OCI-LY1 (cell line): ENCODE measurements around the gene PUSL1.

Experiments
- H2AFZ ChIP-seq: fragments of 200-600 bp; sonication (generic), shearing (Covaris generic); 2 replicates; pipeline ENCODE4 v1.6.0; 2014; ENCODE audit warnings: antibody characterized with exemption, mild to moderate bottlenecking, low read length
- H3F3A ChIP-seq: fragments of 200-600 bp; sonication (generic), shearing (Covaris generic); 2 replicates; pipeline ENCODE4 v1.6.0; 2014; ENCODE audit warnings: mild to moderate bottlenecking, antibody characterized with exemption, low read length, moderate library complexity; ENCODE audit not compliant: insufficient read depth
- H3K27ac ChIP-seq: fragments of 200-600 bp; sonication (generic); 2 replicates; pipeline ENCODE4 v1.5.1; 2014; ENCODE audit warnings: low read length, mixed run types, mild to moderate bottlenecking, low read depth; ENCODE audit not compliant: poor library complexity, severe bottlenecking
- H3K27me3 ChIP-seq: fragments of 200-600 bp; sonication (generic); 2 replicates; pipeline ENCODE4 v1.6.0; 2014; ENCODE audit warnings: antibody characterized with exemption, mild to moderate bottlenecking, low read length, moderate library complexity; ENCODE audit not compliant: insufficient read depth
- H3K36me3 ChIP-seq: fragments of 200-600 bp; sonication (generic); 2 replicates; pipeline ENCODE4 v1.6.1; 2014; ENCODE audit warnings: mild to moderate bottlenecking, antibody characterized with exemption, low read length, moderate library complexity, mixed read lengths; ENCODE audit not compliant: insufficient read depth
- H3K4me1 ChIP-seq: fragments of 200-600 bp; sonication (generic); 2 replicates; pipeline ENCODE4 v1.5.1; 2014; ENCODE audit warnings: mild to moderate bottlenecking, low read length, moderate library complexity; ENCODE audit not compliant: insufficient read depth, severe bottlenecking
- H3K4me2 ChIP-seq: fragments of 200-600 bp; sonication (generic), shearing (Covaris generic); 2 replicates; pipeline ENCODE4 v1.6.1; 2014; ENCODE audit warnings: low read length
- H3K4me3 ChIP-seq: fragments of 200-600 bp; sonication (generic); 2 replicates; pipeline ENCODE4 v1.5.1; 2014; ENCODE audit warnings: low read length, low read depth, mild to moderate bottlenecking, mixed read lengths; ENCODE audit not compliant: poor library complexity, severe bottlenecking
- H3K79me2 ChIP-seq: fragments of 200-600 bp; shearing (Covaris generic); 2 replicates; pipeline ENCODE4 v1.6.1; 2016; ENCODE audit warnings: mixed run types, low read length, mixed read lengths; ENCODE audit not compliant: insufficient read depth
- H3K9ac ChIP-seq: fragments of 200-600 bp; sonication (generic), shearing (Covaris generic); 2 replicates; pipeline ENCODE4 v1.6.1; 2014; ENCODE audit warnings: mild to moderate bottlenecking, low read length, mixed read lengths
- H3K9me2 ChIP-seq: fragments of 200-600 bp; sonication (generic), shearing (Covaris generic); 2 replicates; pipeline ENCODE4 v1.6.1; 2014; ENCODE audit warnings: low read depth, mild to moderate bottlenecking, low read length, mixed read lengths
- H3K9me3 ChIP-seq: fragments of 200-600 bp; shearing (Covaris generic); 2 replicates; pipeline ENCODE4 v1.6.1; 2014; ENCODE audit warnings: low read length, mixed read lengths
- H4K20me1 ChIP-seq: fragments of 200-600 bp; sonication (generic), shearing (Covaris generic); 2 replicates; pipeline ENCODE4 v1.6.0; 2016; ENCODE audit warnings: mild to moderate bottlenecking, low read length; ENCODE audit not compliant: insufficient read depth
- EZH2 ChIP-seq: fragments of 200-600 bp; sonication (generic), shearing (Covaris generic); IDR thresholded peaks from 2 replicates; pipeline ENCODE4 v1.8.0; 2017; ENCODE audit warnings: borderline replicate concordance, mixed run types, mild to moderate bottlenecking, antibody characterized with exemption, low read length, moderate library complexity, mixed read lengths
- TF ChIP-seq, protein P1 (sequence below): fragments of 200-600 bp; sonication (generic), shearing (Covaris generic); IDR thresholded peaks from 2 replicates; pipeline ENCODE4 v1.5.1; 2017; ENCODE audit warnings: mild to moderate bottlenecking, antibody characterized with exemption, low read length, moderate library complexity, mixed read lengths

PUSL1 gene

GRCh38 chr1:1348420-1349255 is 40.2 kb downstream of the PUSL1 start:
- Histone ChIP-seq H3K4me3 (peak overlapping the region; percentile 68), H2AFZ (no peak overlapping the region), H3K36me3 (no peaks in the 10 kb centered on the region), H3K9me3 (no peaks in the 10 kb centered on the region), H3K9me2 (no peaks in the 10 kb centered on the region), H3K27me3 (peaks cover 6% of the 10 kb centered on the region; the same call in 1 of the 2 replicates), H3K79me2 (no peaks in the 10 kb centered on the region), H4K20me1 (peaks cover 2% of the 10 kb centered on the region; the same call in 1 of the 2 replicates), H3F3A (no peaks in the 10 kb centered on the region; the same call in 1 of the 2 replicates), H3K4me1 (peaks cover 14% of the 10 kb centered on the region), H3K9ac (peak overlapping the region; percentile 61; the same call in 1 of the 2 replicates), H3K4me2 (peak overlapping the region; percentile 82), H3K27ac (no peak overlapping the region)
- TF ChIP-seq, protein P1, sequence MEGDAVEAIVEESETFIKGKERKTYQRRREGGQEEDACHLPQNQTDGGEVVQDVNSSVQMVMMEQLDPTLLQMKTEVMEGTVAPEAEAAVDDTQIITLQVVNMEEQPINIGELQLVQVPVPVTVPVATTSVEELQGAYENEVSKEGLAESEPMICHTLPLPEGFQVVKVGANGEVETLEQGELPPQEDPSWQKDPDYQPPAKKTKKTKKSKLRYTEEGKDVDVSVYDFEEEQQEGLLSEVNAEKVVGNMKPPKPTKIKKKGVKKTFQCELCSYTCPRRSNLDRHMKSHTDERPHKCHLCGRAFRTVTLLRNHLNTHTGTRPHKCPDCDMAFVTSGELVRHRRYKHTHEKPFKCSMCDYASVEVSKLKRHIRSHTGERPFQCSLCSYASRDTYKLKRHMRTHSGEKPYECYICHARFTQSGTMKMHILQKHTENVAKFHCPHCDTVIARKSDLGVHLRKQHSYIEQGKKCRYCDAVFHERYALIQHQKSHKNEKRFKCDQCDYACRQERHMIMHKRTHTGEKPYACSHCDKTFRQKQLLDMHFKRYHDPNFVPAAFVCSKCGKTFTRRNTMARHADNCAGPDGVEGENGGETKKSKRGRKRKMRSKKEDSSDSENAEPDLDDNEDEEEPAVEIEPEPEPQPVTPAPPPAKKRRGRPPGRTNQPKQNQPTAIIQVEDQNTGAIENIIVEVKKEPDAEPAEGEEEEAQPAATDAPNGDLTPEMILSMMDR: no peak
- TF ChIP-seq EZH2: no peak

GRCh38 chr1:1349256-1350012 is 41.0 kb downstream of the PUSL1 start, which contains the start of gene DVL1:
DVL1 (minus strand) TSS chr1:1349418; CDS start chr1:1349065, 353 bp downstream.
- Histone ChIP-seq H3F3A (no peaks in the 10 kb centered on the region; the same call in 1 of the 2 replicates), H3K27ac (no peak within 1 kb of the TSS), H3K4me2 (peak within 1 kb of the TSS; percentile 82), H3K4me1 (peaks cover 14% of the 10 kb centered on the region), H4K20me1 (peaks cover 2% of the 10 kb centered on the region; the same call in 1 of the 2 replicates), H3K27me3 (peaks cover 6% of the 10 kb centered on the region; the same call in 1 of the 2 replicates), H3K4me3 (peak within 1 kb of the TSS; percentile 68), H2AFZ (no peak within 1 kb of the TSS), H3K36me3 (no peaks in the 10 kb centered on the region), H3K9me3 (no peaks in the 10 kb centered on the region), H3K79me2 (no peaks in the 10 kb centered on the region), H3K9me2 (no peaks in the 10 kb centered on the region), H3K9ac (peak within 1 kb of the TSS; percentile 82)
- TF ChIP-seq EZH2: no peak
- TF ChIP-seq, protein P1: peak; percentile 51

DNA sequence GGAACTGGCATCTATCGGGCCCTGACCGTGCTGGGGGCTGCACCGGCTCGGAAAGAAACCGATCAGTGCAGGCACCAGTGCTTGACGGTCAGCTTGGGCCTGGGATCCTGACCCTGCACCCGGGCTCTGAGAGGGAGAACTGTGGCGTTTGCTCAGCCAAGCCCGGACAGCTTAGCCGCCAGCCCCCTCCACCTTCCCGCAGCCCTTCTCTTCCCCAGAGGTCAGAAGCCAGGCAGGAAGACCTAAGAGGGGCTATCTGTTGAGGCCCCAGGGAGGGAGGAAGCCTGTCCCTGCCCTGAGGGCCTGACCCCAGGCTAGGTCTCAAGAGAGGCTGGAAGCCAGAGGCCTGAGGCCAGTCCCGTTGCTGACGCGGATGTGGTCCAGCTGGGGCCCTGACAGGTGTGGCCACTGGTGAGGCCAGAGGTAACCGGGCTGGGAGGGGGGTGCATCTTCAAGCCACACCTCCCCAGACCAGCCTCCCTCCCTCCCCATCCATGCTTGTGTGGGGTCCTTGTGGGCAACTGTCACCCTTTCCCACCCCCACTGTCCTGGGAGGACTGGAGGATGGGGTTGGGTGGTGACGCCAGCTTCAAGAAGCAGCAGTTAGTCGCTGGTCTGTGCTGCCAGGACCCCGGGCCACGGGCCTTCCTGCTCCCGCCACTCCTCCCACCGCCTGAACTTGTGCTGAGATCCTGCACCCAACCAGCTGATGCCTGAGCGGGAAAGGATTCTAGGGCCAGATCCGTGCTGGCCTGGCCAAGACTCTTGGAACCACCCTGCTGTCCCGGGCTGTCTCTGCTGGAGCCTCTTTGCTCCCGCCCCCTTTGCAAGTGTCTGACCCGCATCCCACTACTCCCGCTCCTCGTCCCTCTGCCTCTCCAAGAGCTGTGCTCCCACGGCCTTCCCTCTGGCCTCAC is 43.4 kb downstream of the PUSL1 start:
- Histone ChIP-seq H3K4me2 (no peak overlapping the region), H3K9ac (no peak overlapping the region), H3K27ac (no peak overlapping the region)

More for the DNA sequence above, 43.4 kb downstream of the PUSL1 start:
- no peak overlapping the region for H2AFZ ChIP-seq
- no peaks in the 10 kb centered on the region for H3K9me3 ChIP-seq
- H3K4me3 ChIP-seq: no peak overlapping the region
- H3F3A ChIP-seq: no peaks in the 10 kb centered on the region; the same call in 1 of the 2 replicates
- no peak for TF ChIP-seq EZH2
- TF ChIP-seq, protein P1: no peak
- peaks cover 6% of the 10 kb centered on the region; the same call in 1 of the 2 replicates for H3K27me3 ChIP-seq
- peaks cover under 1% of the 10 kb centered on the region; the same call in 1 of the 2 replicates for H4K20me1 ChIP-seq
- H3K79me2 ChIP-seq: no peaks in the 10 kb centered on the region
- no peaks in the 10 kb centered on the region for H3K36me3 ChIP-seq
- no peaks in the 10 kb centered on the region for H3K9me2 ChIP-seq
- H3K4me1 ChIP-seq: peaks cover 14% of the 10 kb centered on the region
